IMR-90 (cell line): ENCODE data around the gene TMEM245.

Experiments used
- CEBPB ChIP-seq: IDR thresholded peaks from 2 replicates; pipeline ENCODE4 v1.6.1; 2012; ENCODE audit warnings: low read depth, low read length, improper control_type of control experiment
- CTCF ChIP-seq: conservative IDR thresholded peaks from 2 replicates; pipeline ENCODE4 v1.5.1; 2012; ENCODE audit warnings: mild to moderate bottlenecking, low read depth, low read length, improper control_type of control experiment
- MXI1 ChIP-seq: IDR thresholded peaks from 2 replicates; pipeline ENCODE4 v1.6.1; 2012; ENCODE audit warnings: low read depth, mild to moderate bottlenecking, low read length, moderate library complexity, borderline replicate concordance
- RCOR1 ChIP-seq: IDR thresholded peaks from 2 replicates; pipeline ENCODE4 v1.6.1; 2012; ENCODE audit warnings: mild to moderate bottlenecking, low read length, improper control_type of control experiment; ENCODE audit not compliant: insufficient replicate concordance

- TF ChIP-seq MXI1 (no peak), CTCF (no peak), RCOR1 (no peak), CEBPB (no peak)
These were observed 9.9 kb upstream of the TMEM245 start for GRCh38 chr9:109129470-109130197.
